GM19035 (cell line): Measurements from ENCODE around the gene DERA.

Experiments used
- ATAC-seq: cut with Tn5 transposase; IDR thresholded peaks from one replicate; pipeline ENCODE4 v1.9.1; 2021; ENCODE audit not compliant: unreplicated experiment

DERA gene

DNA sequence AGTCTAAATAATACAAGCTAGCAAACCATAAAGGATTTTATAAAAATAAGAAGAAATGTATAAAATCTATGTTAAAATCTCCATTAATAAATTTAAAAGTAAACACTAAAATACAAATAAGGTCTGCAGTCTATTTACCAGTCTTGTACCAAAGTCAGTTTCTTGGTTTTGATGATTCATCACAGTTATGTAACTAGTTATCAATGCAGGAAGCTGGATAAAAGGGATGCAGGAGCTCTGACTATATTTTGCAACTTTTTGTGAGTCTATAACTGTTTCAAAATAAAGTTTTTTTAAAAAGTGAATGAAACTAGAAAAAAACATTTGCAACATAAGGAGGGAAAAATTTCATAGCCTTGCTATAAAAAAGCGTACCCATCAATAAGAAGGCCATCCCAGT is 151.5 kb downstream of the DERA start:
- ATAC-seq: no peak

- ATAC-seq: no peak
Observed at GRCh38 chr12:16063726-16064125, 152.6 kb downstream of the DERA start.

- ATAC-seq: no peak
Observed at GRCh38 chr12:16070113-16070512, 159.0 kb downstream of the DERA start.

- ATAC-seq: no peak
Observed at GRCh38 chr12:16072678-16073077, 161.5 kb downstream of the DERA start.

GRCh38 chr12:16074894-16075293 is 163.8 kb downstream of the DERA start:
- ATAC-seq: no peak

- ATAC-seq: no peak
Observed at GRCh38 chr12:16075887-16076286, 164.8 kb downstream of the DERA start.

DNA sequence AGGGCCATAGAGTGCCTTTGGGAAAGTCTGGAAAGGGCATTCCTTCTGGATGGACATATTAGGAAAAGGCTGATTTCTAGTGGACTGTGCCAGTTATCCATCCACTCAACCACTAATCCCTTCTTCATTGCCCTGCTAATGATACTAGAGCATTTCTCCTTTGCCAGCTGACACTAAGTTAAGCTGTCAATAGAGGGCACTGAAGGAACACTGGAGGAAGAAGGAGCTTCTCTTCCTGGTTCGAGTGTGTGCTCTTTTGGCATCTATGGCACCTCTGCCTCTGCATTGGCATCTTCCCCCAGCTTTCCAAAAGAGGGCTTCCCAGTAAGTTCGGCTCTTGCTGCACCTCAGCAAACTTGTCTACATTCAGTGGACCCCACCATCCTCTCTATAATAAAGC is 165.4 kb downstream of the DERA start:
- peak; percentile 65 for ATAC-seq

GRCh38 chr12:16076970-16077522 is 165.9 kb downstream of the DERA start:
- no peak for ATAC-seq

DNA sequence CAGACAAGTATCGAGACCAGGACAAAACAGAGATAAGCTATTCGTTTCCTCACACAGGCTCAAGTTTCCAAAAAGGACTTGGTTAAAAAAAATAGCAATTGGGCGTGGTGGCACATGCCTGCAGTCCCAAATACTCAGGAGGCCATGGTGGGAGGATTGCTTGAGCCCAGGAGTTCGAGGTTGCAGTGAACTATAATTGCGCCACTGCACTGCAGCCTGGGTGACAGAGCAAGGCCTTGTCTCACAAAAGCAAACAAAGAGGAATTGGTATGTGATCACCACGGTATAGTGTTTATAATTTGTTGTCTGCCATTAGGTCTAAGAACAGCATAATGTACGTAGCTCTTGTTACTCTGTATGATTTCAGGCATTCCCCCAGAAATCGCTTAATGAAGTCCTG is 175.3 kb downstream of the DERA start:
- ATAC-seq: no peak

GRCh38 chr12:16086942-16087341 is 175.8 kb downstream of the DERA start:
- no peak for ATAC-seq
